A673 (cell line): Measurements from ENCODE around the gene CFI.

ENCODE experiments used
- EZH2 ChIP-seq: fragments of 200-600 bp; sonication (generic); IDR thresholded peaks from 2 replicates; pipeline ENCODE4 v1.6.1; 2017; ENCODE audit warnings: borderline replicate concordance, low read depth, mild to moderate bottlenecking, mixed read lengths, antibody characterized with exemption, low read length; ENCODE audit not compliant: poor library complexity, severe bottlenecking
- TF ChIP-seq, protein P1 (sequence below): fragments of 300-800, 200-600 bp; sonication (generic); conservative IDR thresholded peaks from 2 replicates; pipeline ENCODE4 v1.5.1; 2017; ENCODE audit warnings: low read depth, mild to moderate bottlenecking, antibody characterized with exemption, low read length, moderate library complexity, mixed read lengths

DNA sequence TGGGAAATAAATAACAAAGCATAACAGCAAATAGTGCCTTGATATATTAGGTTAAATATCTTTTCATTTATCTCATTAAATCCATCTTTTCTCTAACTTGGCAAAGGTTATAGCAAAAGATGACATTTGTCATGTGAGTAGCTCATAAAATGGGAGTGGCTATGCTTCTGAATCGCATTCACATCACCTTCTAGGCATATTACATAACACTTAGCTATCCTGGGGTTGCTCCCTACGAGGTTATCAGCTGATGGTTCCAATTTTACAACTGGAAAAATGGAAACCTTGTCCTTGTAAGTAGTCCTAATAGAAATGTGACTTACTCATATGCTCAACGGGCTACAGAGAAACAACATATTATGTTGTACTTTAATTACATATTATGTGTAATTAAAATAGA lies 88.3 kb downstream of the CFI start:
- TF ChIP-seq, protein P1, sequence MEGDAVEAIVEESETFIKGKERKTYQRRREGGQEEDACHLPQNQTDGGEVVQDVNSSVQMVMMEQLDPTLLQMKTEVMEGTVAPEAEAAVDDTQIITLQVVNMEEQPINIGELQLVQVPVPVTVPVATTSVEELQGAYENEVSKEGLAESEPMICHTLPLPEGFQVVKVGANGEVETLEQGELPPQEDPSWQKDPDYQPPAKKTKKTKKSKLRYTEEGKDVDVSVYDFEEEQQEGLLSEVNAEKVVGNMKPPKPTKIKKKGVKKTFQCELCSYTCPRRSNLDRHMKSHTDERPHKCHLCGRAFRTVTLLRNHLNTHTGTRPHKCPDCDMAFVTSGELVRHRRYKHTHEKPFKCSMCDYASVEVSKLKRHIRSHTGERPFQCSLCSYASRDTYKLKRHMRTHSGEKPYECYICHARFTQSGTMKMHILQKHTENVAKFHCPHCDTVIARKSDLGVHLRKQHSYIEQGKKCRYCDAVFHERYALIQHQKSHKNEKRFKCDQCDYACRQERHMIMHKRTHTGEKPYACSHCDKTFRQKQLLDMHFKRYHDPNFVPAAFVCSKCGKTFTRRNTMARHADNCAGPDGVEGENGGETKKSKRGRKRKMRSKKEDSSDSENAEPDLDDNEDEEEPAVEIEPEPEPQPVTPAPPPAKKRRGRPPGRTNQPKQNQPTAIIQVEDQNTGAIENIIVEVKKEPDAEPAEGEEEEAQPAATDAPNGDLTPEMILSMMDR = no peak
- TF ChIP-seq EZH2 = no peak
